NCI-H1092 treated with DMSO at 0.1 percent for 48 hours (cell line): ENCODE data around the gene GPR148.

Source experiments
- DNase-seq: peaks from one replicate; lab custom pipeline; 2025; lab: John Stamatoyannopoulos, UW

GPR148 gene

GRCh38 chr2:130769343-130769907, 40.6 kb downstream of the GPR148 start:
- DNase-seq, result no peak

GRCh38 chr2:130776550-130776949, 47.7 kb downstream of the GPR148 start:
- peak; percentile 70 for DNase-seq

GRCh38 chr2:130778781-130779180, 49.9 kb downstream of the GPR148 start:
- DNase-seq, result no peak
